Transverse colon (tissue), 3 donors: Measurements from ENCODE around the gene GOLIM4.

Experiments used
- CTCF ChIP-seq, 5 experiments: fragments of 200-600 bp in 3 of 5; fragments of 450-650 bp in 2 of 5; sonication (generic) in 3 of 5; IDR thresholded peaks; 1 replicate in 2 of 5; 2 replicates in 3 of 5; pipeline ENCODE4 v1.5.1; 2016 to 2017; ENCODE audit warnings: antibody characterized with exemption in 5 of 5, inconsistent platforms in 3 of 5, mild to moderate bottlenecking in 2 of 5, moderate library complexity in 1 of 5
- POLR2A ChIP-seq: fragments of 450-650 bp; IDR thresholded peaks from one replicate; pipeline ENCODE4 v1.6.1; 2016; ENCODE audit warnings: antibody characterized with exemption, mild to moderate bottlenecking, moderate library complexity

DNA sequence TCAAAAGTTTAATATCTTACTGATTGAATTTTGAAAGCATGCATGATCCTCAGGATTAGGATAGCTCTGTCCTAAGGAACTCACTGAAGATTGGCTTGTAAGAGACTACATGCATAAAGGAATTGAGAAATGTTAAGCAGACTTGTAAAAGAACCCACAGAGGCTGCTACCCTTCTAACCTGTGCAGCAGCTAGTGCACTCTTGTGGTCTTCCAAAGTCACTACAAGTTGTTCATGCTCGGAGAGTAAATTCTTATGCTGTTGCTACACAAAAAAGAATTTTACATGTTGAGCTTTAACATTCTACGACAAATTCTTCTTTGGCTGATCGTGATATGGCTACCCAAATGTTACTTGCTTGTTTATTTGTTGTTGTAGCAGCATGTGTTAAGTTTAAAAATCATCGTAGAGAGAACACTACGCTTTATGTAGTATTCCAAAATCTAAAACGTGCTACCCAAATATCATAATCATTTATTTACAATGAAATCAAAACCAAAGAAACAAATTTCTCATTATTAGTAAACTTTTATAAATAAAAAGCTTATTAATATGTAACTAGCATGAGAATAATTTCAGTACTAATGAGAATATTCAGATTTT, 55.0 kb downstream of the GOLIM4 start:
- TF ChIP-seq CTCF (IDR thresholded peaks at IDR 0.05) = peak in 4 of 5 experiments; percentile 46 to 54 (median 52)
- TF ChIP-seq POLR2A = no peak
